ENCODE results near the gene KMT2C. TPM values are rescaled to one million over a fixed set of nuclear protein-coding genes. Genes with fewer than 3 reads are reported as not detected.
"Not testable (repeated sequence)": the region's sequence is repeated elsewhere in the genome, so short reads cannot be mapped to it uniquely, and the experiment has no call there.

The KMT2C gene
- total RNA-seq, 1 experiment from 2014 or later: 14.6 TPM

- DNase-seq (ENCODE audit: low read depth, low spot score); in situ Hi-C loops (cut with HindIII; ENCODE audit: low pct_unique_long_range_greater_than_20kb, low sequenced_read_pairs): not testable (repeated sequence)
Measured at GRCh38 chr7:152420950-152421349, 14.9 kb downstream of the KMT2C start.

- DNase-seq (ENCODE audit: low read depth, low spot score): no peak
- in situ Hi-C loops (cut with HindIII; ENCODE audit: low pct_unique_long_range_greater_than_20kb, low sequenced_read_pairs): no loop called here
Measured at GRCh38 chr7:152419473-152420429, 16.1 kb downstream of the KMT2C start.

GRCh38 chr7:152414779-152415178 is 21.0 kb downstream of the KMT2C start:
- in situ Hi-C loops (cut with HindIII; ENCODE audit: low pct_unique_long_range_greater_than_20kb, low sequenced_read_pairs): no loop called here
- DNase-seq (ENCODE audit: low read depth, low spot score): no peak

GRCh38 chr7:152411389-152411788 is 24.4 kb downstream of the KMT2C start:
- peak; percentile 38 for DNase-seq (ENCODE audit: low read depth, low spot score)
- in situ Hi-C loops (cut with HindIII; ENCODE audit: low pct_unique_long_range_greater_than_20kb, low sequenced_read_pairs): no loop called here

GRCh38 chr7:152406491-152406890 is 29.3 kb downstream of the KMT2C start:
- no peak for DNase-seq (ENCODE audit: low read depth, low spot score)
- in situ Hi-C loops (cut with HindIII; ENCODE audit: low pct_unique_long_range_greater_than_20kb, low sequenced_read_pairs): no loop called here

DNA sequence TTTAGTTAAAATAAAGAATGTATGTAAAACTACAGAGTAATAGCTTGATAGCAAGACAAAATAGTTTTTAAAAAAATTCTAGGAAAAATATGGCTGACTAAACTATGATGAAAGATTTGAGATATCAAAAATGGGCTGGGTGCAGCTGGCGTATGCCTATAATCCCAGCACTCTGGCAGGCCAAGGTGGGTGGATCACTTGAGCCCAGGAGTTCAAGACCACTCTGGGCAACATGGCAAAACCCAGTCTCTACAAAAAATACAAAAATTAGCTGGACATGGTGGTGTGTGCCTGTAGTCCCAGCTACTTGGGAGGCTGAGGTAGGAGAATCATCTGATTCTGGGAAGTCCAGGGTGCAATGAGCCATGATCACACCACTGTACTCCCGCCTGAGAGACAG is 29.8 kb downstream of the KMT2C start:
- in situ Hi-C loops (cut with HindIII; ENCODE audit: low pct_unique_long_range_greater_than_20kb, low sequenced_read_pairs); DNase-seq (ENCODE audit: low read depth, low spot score): not testable (repeated sequence)

- in situ Hi-C loops (cut with HindIII; ENCODE audit: low pct_unique_long_range_greater_than_20kb, low sequenced_read_pairs): no loop called here
- DNase-seq (ENCODE audit: low read depth, low spot score): no peak
Measured at GRCh38 chr7:152403726-152404125, 32.1 kb downstream of the KMT2C start.

- DNase-seq (ENCODE audit: low read depth, low spot score): no peak
- in situ Hi-C loops (cut with HindIII; ENCODE audit: low pct_unique_long_range_greater_than_20kb, low sequenced_read_pairs): no loop called here
Measured at GRCh38 chr7:152402384-152403250, 33.2 kb downstream of the KMT2C start.

DNA sequence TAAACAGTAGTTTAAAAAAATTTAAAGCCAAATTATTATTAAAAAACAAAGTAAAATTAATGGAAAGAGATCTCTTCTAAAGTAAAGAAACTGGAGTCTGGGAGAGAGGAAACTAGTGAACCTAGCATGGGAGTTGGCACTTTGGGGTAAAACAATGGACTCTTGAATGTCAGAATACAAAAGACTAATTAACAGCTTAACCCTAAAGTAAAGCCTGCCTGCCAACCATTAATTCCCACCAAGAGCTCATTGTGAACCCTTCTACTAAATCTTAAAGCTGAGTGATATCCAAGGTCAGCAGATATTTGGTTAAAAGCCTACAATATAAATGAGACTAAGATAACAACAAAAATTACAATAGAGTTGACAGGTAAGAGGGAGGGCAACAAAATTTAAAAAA is 36.5 kb downstream of the KMT2C start:
- in situ Hi-C loops (cut with HindIII; ENCODE audit: low pct_unique_long_range_greater_than_20kb, low sequenced_read_pairs): no loop called here

GRCh38 chr7:152395112-152395511 is 40.7 kb downstream of the KMT2C start:
- no peak for DNase-seq (ENCODE audit: low read depth, low spot score)
- in situ Hi-C loops (cut with HindIII; ENCODE audit: low pct_unique_long_range_greater_than_20kb, low sequenced_read_pairs): no loop called here

More for the DNA sequence above, 36.5 kb downstream of the KMT2C start:
- no peak for DNase-seq (ENCODE audit: low read depth, low spot score)

DNA sequence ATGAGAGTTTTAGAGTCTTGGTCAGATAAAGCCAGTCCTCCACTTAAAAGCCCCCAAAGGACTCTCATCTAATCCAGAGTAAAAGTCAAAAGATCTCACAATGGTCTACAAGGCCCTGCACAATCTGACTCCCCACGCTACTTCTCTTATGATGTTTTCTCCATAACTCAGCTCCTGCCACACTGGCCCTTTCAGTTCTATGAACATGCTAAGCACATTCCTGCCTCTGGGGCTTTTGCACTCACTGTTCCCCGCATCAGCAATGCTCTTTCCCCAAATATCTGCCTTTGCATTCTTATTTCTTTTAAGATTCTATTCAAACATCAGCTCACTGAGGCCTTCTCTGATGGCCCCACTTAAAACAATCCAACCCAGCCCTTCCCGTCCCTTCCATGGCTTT is 41.6 kb downstream of the KMT2C start:
- peak; percentile 86 for DNase-seq (ENCODE audit: low read depth, low spot score)
- in situ Hi-C loops (cut with HindIII; ENCODE audit: low pct_unique_long_range_greater_than_20kb, low sequenced_read_pairs): not testable (repeated sequence)

- DNase-seq (ENCODE audit: low read depth, low spot score): no peak
- in situ Hi-C loops (cut with HindIII; ENCODE audit: low pct_unique_long_range_greater_than_20kb, low sequenced_read_pairs): no loop called here
Measured at GRCh38 chr7:152392254-152392653, 43.5 kb downstream of the KMT2C start.

GRCh38 chr7:152386136-152386764 is 49.6 kb downstream of the KMT2C start:
- in situ Hi-C loops (cut with HindIII; ENCODE audit: low pct_unique_long_range_greater_than_20kb, low sequenced_read_pairs): not testable (repeated sequence)
- peak; percentile 57 for DNase-seq (ENCODE audit: low read depth, low spot score)

DNA sequence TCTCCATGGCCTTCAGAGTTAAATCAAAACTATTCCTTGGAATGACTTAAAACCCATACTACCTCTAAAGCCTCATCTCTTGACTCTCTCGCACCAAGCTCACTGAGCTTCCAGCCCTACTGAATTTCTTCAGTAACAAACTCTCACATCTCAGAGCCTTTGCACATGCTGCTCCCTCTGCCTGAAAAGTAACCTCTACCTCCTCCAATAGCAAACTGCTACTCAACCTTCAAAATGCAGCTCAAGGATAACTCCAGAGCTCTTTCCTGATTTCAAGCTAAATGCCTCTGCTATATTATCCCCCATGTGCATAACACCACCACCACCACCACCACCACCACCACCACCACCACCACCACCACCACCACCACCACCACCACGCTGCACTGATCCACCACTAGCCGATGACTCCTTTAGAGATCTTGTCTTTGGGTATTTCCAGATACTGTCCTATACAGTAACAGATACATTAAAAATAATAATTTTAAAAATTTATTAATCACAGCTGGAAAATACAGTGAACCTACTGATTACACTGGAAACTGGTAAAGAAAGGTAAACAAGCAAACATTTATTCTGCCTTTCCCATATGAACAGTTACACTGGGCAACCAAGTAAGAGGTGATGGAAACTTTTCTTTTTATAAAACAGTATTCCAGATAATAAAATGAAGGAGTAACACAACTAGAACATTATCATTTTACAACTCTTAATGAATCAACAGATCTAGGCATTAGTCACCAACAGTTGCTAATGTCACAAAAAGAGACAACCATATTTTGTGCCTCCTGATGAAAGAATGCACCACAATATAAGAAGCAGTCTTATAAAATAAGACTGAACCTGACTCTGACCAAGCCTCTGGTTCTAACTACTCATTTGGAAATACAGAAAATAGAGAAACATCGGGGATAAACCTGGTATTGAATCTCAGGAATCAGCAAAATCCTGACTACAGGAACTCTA is 51.3 kb downstream of the KMT2C start:
- DNase-seq (ENCODE audit: low read depth, low spot score); in situ Hi-C loops (cut with HindIII; ENCODE audit: low pct_unique_long_range_greater_than_20kb, low sequenced_read_pairs): not testable (repeated sequence)

DNA sequence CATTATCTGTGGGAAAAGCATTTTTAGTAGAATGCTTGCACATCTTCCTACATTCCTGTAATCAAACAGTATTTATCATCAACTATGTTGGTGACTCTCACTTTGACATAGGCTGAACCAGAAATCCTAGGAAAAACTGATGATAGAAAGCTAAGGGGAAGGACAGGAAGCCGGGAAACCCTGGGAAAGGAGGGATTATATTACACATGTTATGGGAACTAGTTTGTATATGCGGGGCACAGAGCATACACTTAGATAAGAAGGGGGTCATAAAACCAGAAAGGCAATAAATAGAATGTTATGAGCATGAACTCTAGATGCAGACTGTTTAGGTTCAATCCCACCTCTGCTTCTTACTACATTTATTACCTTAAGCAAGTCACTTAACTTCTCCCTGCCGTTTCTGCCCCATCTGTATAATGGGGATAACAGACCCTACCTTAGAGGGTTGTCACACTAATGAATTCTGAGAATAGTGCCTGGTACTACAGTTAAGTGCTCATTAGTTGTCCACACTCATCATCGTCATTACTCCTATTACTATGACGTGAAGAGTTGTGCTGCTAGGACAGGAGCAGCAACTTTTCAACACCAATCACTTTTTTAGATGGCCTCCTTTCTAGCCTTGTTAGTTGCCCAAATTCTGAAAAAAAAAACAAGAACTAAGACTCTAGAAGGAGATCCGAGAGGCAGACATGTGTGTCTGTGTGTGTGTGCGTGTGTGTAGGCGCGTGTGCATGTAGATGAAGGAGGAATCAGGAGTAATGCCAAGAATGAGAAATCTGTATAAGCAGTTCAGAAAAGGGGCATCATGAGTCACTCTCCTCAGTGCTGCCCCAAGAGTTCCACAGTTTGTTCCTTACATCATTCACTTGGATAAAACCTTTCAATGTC is 52.2 kb downstream of the KMT2C start:
- DNase-seq (ENCODE audit: low read depth, low spot score): no peak

DNA sequence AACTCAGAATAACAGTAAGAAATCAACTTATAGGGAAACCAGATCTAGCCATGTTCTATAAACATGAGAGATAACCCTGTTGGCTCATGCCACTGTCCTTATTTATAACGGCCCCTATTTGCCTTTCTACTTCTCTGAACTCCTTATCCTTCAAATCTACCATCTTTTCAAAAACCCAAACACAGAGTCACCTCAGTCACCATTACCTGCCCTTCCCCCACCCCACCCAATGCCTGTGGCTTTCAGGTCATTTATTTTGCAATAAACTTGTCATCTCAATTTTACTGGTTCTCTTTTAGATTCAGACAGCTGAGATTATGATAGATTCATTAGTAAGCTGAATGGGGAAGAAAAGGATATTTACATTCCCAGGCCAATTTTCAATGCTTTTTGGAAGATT is 53.6 kb downstream of the KMT2C start:
- in situ Hi-C loops (cut with HindIII; ENCODE audit: low pct_unique_long_range_greater_than_20kb, low sequenced_read_pairs): no loop called here
- DNase-seq (ENCODE audit: low read depth, low spot score): no peak

More for the DNA sequence above, 52.2 kb downstream of the KMT2C start:
- in situ Hi-C loops (cut with HindIII; ENCODE audit: low pct_unique_long_range_greater_than_20kb, low sequenced_read_pairs): no loop called here

Data from SK-MEL-5 (cell line).